Coronary artery (tissue), 2 donors: ENCODE results near the gene S100A5.
"Not testable (repeated sequence)": the region's sequence is repeated elsewhere in the genome, so short reads cannot be mapped to it uniquely, and the experiment has no call there.

Source experiments
- DNase-seq: peaks from one replicate; pipeline ENCODE4 v3.0.0-alpha.2; 2017; ENCODE audit warnings: low spot score
- H3K27ac ChIP-seq, 2 donors: fragments of 200-600 bp; sonication (generic); one replicate each; pipeline ENCODE4 v1.5.1; 2016 to 2019
- H3K4me3 ChIP-seq: fragments of 200-600 bp; sonication (generic); 2 replicates; pipeline ENCODE4 v1.5.1; 2016; ENCODE audit warnings: mild to moderate bottlenecking, moderate library complexity
- CTCF ChIP-seq: fragments of 200-600 bp; sonication (generic); IDR thresholded peaks from one replicate; pipeline ENCODE4 v1.5.1; 2019; ENCODE audit warnings: antibody characterized with exemption

The S100A5 gene

GRCh38 chr1:153578936-153579335 is 38.2 kb upstream of the S100A5 start:
- no peak for TF ChIP-seq CTCF
- no peak overlapping the region for H3K27ac ChIP-seq
- H3K4me3 ChIP-seq = no peak overlapping the region
- no peak for DNase-seq

GRCh38 chr1:153578490-153578889 is 37.8 kb upstream of the S100A5 start:
- DNase-seq = no peak
- TF ChIP-seq CTCF = no peak
- H3K27ac ChIP-seq = no peak overlapping the region
- H3K4me3 ChIP-seq = no peak overlapping the region

- no peak for TF ChIP-seq CTCF
- DNase-seq = no peak
- Histone ChIP-seq H3K27ac (no peak overlapping the region), H3K4me3 (no peak overlapping the region)
Observed at GRCh38 chr1:153577624-153578051, 36.9 kb upstream of the S100A5 start.

- TF ChIP-seq CTCF = no peak
- no peak overlapping the region for H3K27ac ChIP-seq
- no peak overlapping the region for H3K4me3 ChIP-seq
- no peak for DNase-seq
Observed at GRCh38 chr1:153577138-153577537, 36.4 kb upstream of the S100A5 start.

- not testable (repeated sequence) for H3K4me3 ChIP-seq, H3K27ac ChIP-seq, DNase-seq
Observed at GRCh38 chr1:153575497-153575896, 34.8 kb upstream of the S100A5 start.

GRCh38 chr1:153575081-153575491 is 34.4 kb upstream of the S100A5 start:
- DNase-seq, H3K4me3 ChIP-seq, H3K27ac ChIP-seq: not testable (repeated sequence)

GRCh38 chr1:153573351-153573750 is 32.6 kb upstream of the S100A5 start:
- no peak for TF ChIP-seq CTCF
- DNase-seq = no peak
- peak overlapping the region; percentile 64 to 82 for H3K27ac ChIP-seq
- H3K4me3 ChIP-seq = no peak overlapping the region

- TF ChIP-seq CTCF = peak; percentile 77
- DNase-seq = peak; percentile 88
- H3K27ac ChIP-seq = peak overlapping the region; percentile 64 to 82
Observed at GRCh38 chr1:153572569-153573015, 31.9 kb upstream of the S100A5 start.

More at GRCh38 chr1:153572569-153573015, 31.9 kb upstream of the S100A5 start:
- no peak overlapping the region for H3K4me3 ChIP-seq
